GOT3 (cell line): Measurements from ENCODE around the gene RERE.

Source experiments
- DNase-seq: peaks from one replicate; lab custom pipeline; 2025; ENCODE audit warnings: mixed read lengths; lab: John Stamatoyannopoulos, UW

The RERE gene

DNA sequence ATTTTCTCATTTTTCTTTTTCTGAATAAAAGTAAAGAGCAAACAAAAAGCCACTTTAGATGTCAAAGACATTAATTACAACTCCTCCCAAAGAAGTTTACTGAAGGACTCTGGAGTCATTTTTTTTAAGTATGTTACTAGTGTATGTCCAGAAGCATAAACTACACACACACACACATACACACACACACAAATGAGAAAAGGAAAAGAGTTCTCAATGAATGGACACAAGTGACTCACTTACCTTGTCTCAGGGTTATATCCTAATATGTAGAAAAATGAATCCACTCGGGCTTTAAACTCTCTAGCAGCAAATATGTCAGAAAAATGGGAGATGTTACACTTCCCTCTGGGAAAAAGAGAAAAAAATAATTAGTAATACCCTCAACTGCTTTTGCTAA, 276.5 kb downstream of the RERE start:
- no peak for DNase-seq

DNA sequence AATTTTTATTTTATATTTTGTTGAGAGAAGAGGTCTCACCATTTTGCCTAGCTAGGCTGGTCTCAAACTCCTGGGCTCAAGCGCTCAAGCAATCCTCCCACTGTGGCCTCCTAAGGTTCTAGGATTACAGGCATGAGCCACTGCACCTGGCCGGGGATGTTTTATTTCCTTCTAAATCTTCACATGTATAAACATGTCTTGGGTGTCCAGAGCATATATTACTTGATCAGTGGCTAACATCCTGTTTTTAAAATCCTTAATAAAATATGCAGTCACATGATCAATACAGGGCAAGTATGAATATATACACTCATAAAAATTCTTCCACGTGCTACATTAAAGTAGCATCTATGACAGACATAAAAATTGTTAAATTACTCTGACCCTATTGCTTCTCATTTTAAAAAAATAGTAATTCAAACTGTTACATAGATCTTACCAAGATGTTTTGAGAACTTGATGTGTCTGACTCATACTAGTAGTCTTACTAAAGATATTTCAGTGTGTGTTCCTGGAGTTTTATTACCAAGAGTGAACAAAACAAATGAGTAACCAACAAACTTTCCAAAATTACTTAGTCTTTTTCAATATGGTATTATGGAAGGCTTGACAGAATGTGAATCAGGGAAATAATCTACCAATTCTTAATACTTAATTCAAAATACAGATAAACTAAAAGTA, 277.0 kb downstream of the RERE start:
- DNase-seq: no peak

DNA sequence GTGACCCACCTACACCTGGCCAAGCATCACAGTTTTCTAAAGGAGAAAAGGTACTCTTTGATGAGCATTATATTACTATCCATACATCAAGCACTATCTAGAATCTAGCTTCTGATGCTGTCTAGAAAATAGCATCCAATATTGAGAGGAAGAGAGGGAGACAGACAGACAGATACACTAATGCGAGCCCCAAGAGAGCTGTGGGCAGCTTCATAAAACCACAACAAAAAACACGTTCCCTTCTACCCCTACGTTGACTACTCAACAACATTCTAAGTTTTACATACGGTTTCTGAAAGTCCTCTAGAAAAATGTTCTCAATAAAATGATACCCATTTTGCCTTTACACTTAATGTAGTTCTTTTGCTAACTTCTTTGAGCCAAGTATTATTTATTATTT, 277.8 kb downstream of the RERE start:
- DNase-seq: no peak

DNA sequence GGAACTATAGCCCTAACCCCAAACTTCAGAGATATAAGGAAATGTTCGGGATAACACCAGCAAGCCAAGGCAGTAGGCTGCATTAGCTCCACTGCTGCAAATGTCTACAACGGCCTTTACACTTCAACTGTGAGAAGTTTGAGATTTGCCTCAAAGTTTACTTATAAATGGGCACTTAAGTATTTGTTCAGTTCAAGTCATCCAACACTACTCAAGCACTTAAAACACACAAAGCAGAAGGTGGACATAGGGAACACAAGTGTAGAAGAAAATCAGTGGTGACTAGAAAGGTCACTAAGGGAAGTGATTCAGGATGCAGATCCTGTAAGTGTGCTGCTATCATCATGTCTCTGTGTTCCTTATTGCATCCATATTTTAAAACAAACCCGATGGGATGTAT, 278.9 kb downstream of the RERE start:
- DNase-seq: no peak

DNA sequence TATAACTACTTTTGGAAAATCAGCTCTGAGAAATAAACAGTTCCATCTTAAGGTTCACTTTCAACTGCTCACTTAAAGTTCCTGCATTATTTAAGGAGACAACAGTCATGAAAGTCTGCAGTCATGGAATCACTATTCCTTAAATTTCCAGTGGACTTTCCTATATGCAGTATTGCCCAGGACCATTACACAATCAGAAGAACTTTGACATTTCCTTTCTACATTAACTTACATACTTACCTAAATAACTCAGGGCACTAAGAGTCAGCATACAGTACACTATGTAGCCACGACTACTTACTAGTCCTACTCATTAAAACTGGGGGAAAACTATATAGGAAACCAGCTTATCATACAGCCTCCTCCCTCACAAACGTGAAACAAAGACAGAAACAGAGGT, 279.4 kb downstream of the RERE start:
- DNase-seq: no peak

DNA sequence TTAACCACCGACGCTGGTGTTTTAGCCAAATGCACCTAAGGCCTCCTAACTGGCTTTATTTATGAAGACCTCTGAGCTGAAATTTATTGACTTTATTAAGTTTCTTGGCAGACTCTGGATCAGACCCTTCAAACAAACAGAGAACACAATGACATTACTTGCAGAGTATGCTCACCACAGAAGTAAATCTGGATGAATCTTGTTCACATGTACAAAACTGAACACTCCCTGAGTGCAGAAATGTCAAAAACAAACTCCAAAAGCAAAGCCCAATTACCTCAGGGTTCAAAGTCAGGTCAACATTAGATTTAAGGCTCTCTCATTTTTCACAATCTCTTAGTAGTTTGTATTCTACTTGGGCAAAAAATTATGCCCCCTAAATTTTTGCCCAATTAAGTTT, 280.9 kb downstream of the RERE start:
- DNase-seq: no peak

DNA sequence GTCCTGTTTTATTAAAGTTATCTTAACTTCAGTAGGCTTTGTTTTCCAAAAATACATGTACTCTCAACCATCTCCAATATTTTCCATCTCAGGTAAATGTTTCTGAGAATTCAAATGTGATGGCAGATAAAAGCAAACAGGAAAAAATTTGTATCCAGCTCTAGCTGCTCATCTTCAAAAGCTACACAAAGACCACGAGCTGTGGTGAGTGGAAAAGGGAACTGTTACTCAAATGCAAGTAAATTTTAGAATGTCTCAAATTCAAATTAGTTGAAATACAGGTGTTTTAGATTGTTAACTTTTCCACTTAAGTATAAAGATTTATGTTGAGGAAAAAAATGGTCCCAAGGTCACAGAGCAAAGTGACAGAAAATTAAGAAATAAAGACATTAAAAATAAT, 283.5 kb downstream of the RERE start:
- DNase-seq: no peak

DNA sequence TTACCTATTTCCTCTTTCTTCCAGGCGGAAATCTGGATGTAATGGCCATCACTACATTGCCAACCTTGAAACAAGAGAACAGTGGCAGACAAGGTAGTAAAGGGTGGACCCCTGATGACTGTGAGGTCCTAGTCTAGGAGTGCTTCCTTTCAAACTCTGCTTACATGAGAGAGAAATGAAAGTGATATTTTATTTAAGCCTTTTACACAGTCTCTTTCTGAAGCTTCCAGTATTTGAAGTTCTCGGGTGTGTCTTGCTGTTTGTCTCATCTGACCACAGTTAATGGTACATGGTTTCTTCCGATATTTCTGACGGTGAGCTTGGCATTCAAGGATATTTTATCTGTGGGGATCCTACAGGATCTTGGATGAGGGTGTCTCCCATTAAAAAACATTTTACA, 284.3 kb downstream of the RERE start:
- DNase-seq: no peak

DNA sequence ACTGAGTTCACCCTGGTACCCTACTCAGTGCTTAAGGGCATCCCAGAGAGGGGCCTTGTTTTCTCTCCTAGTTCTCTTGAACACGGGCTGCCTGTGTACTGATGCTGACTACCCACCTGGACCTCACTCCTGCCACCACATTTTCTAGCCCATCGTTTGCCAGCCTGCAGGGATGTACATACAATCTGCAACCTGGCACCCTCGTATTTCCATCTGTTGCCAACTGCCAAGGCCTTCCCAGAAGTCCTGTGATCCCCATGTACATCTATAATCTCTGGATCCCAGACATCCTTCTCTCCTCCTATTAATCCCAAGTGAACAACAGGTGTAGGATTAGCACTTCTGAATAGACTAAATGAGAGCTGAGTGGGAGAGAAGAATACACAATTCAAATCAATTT, 287.5 kb downstream of the RERE start:
- no peak for DNase-seq

DNA sequence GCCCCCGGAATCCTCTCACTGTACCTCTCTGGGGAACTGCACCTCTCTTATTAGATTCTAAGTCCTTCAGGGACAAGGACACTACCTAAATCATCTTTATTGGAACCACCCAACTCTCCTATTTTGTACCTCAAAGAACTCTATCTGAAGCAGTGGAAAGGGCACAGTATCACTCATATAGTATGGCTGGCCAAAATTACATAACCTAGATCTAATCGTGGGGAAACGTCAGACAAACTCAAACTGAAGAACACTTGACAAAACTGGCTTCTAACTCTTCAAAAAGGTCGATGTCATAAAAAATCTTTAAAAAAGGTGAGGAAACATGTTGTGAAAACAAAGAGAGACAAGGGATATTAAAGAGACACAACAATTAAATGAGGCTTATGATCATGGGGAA, 289.5 kb downstream of the RERE start:
- no peak for DNase-seq

DNA sequence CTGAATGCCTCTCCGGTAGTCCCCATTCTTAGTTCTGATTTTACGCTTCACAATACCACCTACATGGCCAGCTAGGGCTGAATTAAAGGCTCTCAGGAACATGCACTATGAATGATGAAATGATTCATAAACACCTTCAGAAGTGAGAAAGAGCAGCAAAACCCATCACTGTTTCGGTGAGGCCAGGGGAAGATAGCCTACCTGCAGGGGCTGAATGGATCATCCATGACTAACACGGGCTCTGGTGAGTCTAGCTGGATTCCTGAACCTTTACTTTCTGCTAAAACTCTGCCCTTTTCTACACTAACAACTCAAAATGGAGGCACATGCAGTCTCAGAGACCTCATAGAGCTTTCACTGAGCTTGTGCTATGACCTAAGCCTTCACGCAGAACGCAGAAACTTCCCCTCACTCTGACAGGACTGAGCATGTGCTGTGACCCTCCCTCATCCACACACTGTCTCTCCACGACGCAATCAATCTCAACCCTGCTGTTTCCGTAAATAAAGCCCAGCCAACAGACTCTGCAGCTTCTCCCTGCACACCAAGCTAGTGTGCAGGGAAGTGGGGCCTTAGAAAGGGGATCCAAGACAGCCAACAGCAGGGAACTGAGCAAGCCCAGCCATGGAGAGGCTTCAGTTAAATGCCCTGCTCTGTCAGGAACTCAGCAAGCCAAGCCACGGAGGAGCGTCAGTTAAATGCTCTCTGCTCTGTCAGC, 291.7 kb downstream of the RERE start:
- peak; percentile 46 for DNase-seq

DNA sequence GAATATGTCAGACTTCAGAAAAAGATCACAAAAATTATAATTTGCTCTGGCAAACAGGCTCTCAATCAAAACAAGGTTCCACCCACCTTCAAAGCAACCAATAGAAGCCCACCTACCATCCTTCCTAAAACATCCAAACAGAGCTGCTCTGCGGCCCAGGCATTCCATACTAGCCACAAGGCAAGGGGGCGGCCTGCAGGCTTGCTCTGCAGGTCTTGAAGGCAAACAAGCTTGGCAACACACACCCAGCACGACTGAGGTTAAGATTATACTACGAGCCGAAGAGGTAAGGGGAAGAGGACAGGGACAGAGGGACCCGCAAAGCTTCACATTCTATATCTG, 292.3 kb downstream of the RERE start:
- no peak for DNase-seq

DNA sequence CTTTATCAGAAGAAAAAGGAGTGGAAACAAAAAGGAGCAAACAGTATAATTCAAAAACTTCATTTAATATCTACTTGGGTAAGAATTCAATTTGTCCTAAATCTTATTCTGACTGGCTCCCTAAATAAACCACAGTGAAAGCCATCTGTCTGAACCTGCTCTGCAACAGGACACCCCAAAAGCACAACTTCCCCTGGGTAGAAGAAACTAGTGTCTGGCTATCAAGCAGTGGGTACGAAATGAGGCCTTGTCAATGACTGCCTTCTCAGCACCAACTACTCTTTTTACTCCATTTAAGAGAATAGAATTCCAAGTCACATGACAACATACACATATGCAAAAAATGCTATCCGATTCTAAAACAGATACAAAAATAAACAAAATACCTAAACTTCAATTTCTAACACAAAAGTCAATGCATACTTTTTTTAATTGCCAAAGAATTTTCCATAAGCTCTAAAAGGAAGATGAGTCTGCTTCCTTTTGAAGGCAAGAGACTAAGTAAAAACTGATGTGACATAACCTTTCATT, 292.7 kb downstream of the RERE start:
- DNase-seq: no peak

DNA sequence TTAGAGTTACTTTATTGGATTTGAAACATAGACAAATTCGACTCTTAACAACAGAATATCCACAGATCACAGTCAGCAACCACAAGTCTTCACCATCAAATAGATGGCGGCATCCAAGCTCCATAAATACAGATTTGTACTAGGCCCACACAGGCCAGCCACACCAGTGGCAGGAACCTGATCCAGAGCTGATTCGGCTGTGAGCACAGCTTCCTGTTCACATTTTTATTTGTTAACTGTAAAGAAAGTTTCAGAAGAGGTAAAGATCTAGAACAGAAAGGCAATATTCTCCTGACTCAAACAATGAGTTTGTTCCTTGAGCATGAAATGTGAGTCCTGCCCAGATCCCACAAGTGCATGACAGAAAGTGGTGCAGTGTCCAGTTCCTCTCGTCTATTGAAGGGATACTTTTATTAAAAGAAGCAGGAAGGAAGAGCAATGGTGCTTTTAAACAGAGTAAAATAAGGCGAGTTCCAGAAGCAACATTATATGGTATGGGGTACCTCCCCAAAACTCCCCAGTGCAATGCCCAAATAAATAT, 293.7 kb downstream of the RERE start:
- DNase-seq: no peak

DNA sequence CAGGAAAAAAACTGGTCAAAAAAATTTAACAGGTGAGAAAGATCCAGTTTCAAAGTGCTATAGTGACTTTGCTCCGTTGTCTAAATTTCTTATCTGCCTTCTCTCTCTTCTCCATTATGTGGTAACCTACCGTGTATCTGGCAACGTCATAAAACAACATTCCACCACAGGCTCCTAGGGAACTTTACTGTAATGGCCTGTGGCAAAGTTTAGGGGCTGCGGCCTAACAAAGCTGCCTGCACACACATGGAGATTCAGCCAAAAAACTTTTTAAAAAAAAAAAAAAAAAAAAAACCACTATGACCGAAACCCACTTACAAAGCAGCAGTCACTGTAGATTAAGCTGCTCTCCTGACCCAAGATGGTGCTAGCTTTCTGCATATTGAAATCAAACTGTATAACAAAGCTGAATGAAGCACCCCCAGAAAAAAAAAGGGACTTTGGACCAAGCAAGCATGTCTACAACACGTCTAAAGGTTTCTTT, 296.9 kb downstream of the RERE start:
- DNase-seq: no peak

DNA sequence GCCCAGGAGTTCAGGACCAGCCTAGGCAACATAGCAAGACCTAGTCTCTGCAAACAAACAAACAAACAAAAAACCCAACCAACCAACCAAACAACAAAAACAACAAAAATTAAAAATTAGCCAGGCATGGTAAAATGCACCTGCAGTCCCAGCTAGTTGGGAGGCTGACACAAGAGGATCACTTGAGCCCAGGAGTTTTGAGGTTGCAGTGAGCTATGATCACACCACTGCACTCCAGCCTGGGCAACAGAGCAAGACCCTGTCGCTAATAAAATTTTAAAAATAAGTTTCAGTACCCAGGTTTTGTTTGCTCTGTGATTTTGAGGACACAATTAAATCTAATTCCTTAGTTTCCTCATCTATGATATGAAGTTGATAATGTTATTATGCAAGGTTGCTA, 298.3 kb downstream of the RERE start:
- DNase-seq: no peak

DNA sequence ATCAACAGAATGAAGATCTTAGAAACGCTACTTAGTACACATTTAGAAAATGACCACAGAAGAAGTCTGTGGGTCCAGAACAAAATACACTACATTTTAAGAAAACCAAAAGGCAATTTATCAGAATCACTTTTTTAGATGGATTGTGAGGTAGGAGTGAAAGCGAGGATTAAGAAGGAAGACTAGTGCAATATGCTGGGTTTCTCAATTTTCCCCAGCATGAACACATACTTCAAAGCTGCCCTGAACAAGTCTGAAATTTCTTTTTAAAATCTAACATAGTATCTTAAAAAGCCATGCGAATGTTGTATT, 299.0 kb downstream of the RERE start:
- DNase-seq: no peak

DNA sequence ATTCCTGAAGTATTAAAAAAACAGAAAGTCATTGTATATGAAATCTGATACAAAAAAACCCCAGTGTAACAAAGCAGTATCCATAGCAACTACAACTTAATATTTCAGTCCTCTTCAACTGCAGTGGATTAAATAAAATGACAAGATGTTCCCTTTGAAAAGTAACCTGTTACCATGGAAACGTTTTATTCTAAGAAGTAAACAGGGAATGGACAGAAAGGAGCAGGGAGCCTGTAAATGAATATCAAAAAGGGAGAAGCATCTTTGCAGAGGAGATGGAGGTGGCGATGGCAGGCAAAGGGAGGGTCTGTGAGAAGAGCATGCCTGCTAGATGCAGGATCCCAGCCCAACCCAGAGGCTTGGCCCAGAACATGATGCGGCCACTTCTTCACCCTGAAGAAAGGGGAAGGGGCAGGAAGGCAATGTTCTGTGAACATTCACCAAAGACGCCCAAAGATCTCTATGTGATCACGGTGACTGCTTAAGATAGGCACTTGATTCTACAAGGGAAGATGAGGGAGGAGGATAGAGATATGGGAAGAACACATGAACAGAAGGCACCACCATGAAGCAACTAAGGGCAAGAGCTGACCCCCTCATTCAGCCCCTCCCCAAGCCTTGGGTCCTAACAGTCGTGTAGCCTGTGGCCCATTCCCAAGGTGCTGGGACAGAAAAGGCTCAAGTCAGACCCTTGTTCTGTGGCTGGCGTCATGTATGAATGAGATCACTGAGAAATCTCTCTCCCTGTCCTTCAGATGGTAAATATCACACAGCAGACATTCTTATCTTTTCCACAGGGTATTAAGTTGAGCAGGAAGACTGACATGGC, 299.6 kb downstream of the RERE start:
- DNase-seq: no peak

DNA sequence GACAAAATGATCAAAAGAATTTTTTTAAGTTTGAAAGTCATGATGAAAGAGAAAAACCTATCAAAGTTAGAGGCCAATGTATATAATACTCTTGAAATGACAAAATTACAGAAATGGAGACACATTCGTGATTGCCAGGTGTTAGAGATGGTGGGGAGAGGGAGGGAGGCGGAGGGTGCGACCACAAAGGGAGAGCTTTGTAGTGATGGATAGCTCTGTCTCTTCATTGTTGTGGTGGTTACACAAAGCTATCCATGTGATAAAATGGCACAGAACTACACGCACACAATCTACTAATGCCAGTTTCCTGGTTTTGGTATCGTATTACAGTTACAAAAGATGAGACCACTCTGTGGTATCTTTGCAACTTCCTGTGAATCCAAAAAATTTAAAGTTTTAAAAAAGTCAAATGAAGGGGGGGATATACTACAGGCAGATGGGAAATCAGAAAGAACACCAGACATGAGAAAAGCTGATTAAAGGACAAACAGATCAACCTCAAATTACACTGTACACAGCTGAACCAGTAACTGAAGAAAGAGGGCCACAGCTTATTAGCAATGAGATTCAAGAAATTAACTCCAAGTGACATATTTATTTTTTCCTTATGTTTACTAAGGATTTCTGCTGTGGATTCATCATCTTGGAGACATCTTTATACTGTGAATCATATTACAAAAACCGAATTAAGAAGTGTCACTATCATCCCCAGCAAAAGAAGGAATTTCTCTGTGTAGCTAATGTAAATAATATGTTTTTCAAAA, 300.5 kb downstream of the RERE start:
- DNase-seq: no peak

DNA sequence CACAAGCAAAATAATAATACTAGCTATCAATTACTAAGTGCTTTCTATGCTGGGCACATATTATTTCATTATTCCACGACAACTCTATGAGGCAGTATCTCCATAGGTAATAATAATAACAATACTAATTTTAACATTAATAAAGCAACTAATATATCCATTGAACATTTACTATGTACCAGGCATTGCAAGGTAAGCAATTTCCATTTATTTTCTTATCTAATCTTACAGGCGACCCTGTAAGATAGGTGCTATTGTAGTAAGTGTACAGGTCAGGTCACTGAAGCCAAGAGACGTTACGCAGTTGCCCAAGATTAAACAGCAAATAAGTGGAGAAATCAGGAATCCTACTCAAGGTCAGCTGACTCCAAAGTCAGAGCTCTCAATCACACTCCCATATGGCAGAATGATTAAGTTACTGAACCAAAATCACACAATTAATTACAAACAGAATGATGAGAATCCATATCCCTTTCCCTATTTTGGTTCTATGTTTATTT, 301.1 kb downstream of the RERE start:
- no peak for DNase-seq

DNA sequence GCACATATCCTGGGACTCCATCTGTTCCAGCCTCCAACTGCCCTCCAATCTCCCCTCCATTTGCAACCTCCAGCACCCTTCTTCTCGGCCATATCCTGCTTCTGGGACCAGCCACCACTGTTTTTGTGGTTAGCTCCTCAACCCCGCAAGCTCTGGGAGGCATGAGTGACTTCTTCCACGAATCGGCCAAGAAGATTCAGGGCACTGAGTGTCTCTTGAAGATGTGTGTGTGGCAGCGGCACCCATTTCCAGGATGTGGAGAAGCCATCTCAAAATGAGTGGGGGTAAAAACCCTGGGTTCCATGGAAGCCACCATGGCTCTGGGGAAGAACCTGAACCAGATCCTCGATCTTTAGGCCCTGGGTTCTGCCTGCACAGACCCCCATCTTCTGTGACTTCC, 304.9 kb downstream of the RERE start:
- DNase-seq: no peak
